CD1c-positive myeloid dendritic cell (primary cell): ENCODE results near the gene IRF2BPL.

Experiments
- DNase-seq: peaks from one replicate; pipeline ENCODE4 v3.0.0-alpha.2; 2016; ENCODE audit errors: extremely low spot score

IRF2BPL gene

DNA sequence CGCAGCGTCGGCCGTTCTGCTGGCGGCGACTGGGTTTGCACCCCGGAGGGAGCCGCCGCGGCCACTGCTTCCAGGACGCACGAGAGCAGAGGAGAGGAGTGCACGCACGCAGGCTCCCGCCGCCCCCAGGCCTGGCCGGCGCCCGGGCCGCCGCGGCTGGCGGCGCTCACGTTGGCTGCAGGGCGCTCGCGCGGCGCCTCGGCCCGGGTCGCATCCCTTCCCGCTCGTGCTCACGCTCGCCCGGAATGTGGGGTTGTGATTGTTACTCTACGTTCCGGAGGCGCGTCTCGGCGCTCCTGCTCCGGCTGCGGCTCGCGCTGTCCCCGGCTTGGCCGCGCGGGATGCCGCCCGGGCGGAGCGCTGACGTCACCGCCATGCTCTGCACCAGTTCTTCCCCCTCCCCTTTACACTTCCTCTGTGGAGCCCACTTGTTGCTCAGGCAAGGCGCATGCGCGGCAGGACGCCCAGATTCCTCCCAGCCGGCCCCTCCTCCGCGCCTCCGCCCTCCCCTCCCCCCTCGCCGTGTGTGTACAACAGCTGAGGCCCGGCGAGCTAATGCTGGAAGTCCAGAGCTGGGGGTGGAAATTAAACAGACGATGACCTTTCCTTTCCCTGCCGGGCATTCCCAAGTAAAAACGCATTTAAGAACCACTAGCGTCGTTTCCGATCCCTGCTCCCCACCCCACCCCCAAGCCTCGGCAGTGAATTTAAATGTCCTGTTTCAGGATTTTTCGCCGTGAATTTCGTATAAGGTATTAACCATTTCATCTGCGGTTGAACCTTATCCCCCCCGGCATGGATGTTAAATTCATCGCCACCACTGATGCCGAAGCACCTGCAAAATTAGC, at the start of gene IRF2BPL:
IRF2BPL (minus strand) TSS at position 325 of the 848 bp plus-strand sequence. CDS start 916 bp downstream, outside the sequence.
- peak; percentile 97 for DNase-seq

DNA sequence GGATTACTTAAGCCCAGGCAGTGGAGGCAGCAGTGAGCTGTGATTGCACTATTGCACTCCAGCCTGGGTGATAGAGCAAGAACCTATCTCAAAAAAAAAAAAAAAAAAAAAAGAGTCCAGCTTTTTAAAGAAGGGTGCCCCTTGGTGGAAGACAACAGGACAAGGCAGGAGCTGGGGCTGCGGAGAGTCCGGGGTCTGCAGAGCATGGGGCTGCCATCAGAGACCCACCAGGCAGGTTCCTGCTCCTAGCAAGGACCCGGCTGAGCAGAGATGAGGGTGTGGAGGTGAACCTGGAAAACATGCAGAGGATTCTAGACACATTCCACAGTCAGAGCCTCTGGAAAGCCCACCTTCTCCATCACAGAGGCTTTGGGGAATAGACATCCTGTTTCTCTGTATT, 48.5 kb upstream of the IRF2BPL start:
- no peak for DNase-seq

DNA sequence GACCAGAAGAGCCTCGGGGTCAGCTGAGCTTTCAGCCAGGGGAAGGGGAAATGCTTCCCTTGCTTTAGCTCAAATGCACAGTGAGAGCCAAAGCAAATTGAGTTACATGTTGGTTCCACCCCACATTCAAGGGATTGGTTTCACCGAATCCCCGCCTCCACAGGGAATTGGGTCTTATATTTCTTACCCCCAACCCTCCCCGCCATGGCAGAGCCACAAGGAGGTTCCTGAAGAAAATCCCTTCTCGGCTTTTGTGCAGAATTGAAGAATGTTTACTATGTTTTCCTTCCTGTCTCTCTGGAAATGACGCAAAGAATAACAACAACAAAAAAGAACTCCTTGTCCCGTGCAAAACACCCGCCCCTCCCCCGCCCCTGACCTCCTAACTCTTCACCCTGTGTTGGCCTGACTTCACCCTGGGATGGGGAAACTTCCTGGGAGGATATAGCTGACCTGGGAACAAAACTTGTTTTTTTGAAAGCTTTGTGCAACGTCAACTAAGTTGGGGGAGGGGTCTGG, 47.7 kb upstream of the IRF2BPL start:
- DNase-seq = no peak

DNA sequence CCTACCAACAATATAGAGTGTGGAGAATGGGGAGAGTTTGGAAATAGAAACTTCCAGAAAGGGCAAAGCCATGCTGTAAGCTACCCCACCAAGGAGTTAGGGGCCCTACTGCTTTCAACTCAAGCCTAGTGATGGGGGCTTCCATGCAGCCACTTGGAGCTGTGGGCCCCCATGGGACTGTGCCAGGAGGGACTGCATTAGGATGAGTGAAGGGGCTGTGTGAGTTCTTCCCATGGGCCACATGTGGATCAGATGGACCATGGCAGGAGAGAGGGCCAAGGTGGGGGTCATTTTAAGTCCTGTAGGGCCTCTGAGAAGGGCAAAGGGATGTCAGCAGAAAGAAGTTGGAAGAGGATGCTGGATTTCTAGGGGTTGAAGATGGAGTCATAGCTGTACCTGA, 46.5 kb upstream of the IRF2BPL start:
- DNase-seq = no peak

DNA sequence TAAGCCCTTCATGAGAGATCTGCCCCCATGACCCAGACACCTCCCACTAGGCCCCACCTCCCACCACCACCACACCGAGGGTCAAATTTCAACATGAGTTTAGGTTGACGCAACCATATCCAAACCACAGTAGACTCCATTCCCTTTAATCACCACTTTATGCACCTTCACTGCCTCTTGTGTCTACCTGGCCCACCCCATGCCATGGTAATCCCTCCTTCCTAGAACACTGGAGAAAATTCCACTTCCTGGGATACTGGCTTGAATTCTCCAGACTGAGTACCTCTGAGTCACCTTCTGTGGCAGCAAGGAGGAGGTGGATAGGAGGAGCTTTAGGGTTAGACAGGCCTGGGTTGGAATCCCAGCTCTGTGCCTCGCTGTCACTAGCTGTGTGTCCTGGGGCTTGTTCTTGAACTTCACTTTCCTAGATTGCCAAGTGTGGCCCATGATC, 43.5 kb upstream of the IRF2BPL start:
- DNase-seq = no peak

DNA sequence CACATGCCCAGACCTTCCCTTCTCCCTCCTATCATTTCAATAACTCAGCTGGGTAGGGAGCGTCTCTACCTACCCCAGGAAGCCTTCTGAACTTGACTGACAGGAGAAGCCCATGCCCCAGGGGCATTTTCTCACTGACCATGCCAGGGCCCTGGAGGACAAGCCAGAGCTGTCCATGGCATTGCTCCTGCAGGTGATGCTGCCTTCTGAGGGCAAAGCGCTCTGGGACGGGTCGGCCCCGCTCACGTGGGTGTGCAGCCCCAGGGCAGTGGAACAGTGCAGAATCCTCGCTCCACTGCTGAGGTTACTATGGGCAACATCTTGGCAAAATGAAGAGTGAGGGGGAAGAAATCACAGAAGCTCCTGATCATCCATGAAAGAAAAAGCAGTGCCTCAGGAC, 41.0 kb upstream of the IRF2BPL start:
- no peak for DNase-seq

DNA sequence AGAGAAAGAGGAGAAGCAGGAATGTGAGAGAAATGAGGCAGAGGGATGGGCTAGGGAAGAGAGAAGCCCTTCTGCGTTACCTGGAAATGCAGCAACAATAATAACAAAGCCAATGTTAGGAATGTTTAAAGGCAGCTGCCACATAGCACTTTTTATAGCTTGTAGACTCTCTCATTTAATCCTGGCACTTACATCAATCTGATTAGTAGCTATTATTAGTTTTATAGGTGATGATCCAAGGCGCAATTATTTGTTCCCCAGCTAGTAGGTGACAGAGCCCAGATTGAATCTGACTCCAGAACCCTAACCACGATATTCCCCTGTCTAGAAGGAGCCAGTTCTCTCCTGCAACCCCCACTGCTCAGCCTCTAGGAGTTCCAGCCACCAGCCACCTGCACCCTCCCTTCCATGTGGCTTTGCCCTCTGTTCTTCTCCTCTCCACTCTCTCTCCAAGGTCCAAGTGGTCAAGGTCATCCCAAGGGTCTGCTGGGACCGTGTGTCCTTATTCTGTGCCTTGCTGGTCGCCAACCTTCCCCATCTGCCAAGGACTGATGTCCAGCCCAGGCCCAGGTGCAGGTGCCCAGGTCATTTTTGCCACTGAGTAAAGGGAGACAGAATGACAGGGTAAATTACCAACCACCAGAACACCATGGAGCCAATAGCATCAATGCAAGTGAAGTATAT, 40.2 kb upstream of the IRF2BPL start:
- DNase-seq = no peak

DNA sequence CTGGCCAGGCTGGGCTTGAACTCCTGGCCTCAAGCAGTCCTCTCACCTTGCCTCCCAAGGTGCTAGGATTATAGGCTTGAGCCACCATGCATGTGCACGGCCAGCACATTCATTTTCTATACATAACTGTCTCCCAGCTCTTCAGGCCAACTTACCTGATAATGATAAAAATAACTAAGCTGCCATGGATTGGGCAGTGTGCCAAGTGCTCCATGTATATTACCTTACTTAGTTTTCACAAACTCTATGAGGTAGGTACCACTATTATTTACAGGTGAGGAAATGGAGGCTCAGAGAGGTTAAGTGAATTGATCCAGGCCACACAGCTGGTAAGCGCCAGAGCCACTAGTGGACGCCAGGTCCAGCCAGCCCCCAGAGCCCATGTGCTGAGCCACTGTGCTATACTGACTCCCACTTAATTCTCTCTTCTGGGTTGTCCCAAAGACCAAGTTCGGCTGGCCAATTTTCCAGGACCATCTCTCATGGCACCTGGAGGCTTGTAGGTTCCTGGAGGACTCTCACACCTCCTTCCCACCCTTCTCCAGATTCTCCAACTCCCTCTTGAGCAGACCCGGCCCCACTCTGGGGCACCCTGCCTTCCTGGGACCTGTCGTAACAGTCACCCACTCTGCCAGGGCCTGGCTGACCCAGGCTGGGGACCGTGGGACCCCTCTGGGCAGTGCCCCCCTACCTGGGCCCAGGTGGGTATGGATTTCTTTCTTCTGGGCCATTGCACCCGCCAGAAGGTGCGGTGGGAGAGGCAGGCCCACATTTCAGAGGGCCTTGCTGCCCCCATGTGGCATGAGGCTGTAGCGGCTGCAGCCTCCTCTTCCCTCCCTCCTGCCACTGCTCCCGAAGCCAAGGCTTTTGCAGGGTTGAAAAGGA, 39.4 kb upstream of the IRF2BPL start:
- peak; percentile 61 for DNase-seq

DNA sequence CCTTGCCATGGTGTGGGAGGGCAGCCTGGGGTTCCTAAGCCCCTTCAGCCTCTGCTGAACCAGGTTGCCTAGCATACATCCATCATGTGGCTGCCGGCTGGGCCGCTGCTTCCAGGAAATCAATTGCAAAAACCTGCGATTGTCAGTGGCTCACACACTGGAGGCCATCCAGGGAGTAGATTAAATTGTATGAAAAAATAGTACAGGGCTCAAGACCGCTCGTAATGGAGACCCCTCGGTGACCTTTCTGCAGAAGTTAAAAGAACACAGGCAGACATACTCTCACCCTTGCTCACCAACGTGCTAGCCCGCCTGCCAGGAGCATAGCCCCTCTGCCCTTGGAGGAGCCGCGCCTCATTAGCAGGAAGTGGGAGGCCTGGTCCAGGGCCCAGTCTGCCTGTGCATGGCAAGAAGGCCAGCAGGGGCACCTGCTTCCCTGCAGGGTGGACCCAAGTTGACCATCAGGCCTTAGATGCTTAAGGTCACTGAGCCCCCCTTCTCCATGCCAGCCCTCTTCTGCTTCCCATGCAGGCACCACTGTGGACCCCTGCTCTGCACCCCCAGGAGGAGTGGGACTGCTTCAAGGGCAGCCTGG, 38.2 kb upstream of the IRF2BPL start:
- DNase-seq = no peak

DNA sequence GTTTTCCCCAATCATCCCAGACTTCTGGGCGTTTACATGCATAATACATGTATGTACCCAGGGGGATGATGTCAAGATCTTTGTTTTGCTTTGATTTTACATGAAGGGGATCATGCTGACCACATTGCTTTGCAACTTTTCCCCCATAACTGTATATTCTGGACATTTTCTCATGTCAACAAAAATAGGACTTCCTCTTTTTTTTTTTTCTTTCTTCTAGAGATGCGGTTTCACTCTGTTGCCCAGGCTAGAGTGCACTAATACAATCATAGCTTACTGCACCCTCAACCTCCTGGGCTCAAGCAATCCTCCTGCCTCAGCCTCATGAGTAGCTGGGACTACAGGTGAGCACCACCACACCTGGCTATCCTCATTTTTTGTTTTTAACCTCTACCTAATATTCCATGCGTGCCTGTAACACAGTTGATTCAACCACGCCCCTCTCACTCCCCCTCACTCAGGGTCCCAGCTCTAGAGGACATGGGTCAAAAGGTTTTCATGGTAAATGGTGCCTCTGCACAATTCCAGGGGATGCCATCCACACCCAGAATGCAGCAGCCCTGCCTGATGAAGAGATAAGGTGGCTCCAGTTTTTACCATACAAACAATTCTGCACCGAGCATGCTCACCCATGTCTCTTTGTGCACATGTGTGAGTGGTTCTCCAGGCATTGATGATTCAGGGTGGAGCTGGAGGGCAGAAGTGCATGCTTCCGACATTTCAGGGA, 37.5 kb upstream of the IRF2BPL start:
- no peak for DNase-seq

DNA sequence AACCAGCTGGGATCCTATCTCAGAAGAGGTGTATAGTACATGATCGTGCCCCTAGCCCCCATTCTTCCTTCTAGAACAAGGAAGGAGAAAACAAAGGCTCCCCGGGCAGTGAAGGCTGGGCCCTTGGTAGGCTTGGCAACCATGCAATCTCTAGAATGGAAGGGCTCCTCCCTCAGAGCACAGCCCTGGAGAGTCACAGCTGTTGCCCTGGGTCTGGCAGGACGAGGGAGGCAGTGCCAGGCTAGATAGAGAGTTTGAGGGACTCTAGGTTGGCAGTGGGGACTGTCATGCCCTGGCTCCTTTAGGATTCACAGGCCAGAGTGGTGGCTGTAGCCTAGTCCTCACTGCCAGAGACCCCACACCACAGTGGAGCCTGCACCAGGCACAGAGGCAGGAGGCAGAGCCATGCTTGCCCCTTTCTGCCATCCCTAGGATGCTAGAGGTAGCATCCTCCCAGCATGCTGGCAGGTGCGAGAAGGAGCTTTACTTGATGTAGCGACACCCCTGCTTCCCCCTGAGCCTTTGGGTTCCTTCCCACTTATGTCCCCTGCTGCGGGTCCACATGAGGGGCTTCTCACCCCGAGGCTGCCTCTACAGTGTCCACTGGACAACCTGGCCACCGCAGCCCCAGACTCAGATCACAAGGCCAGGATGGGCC, 36.1 kb upstream of the IRF2BPL start:
- no peak for DNase-seq

DNA sequence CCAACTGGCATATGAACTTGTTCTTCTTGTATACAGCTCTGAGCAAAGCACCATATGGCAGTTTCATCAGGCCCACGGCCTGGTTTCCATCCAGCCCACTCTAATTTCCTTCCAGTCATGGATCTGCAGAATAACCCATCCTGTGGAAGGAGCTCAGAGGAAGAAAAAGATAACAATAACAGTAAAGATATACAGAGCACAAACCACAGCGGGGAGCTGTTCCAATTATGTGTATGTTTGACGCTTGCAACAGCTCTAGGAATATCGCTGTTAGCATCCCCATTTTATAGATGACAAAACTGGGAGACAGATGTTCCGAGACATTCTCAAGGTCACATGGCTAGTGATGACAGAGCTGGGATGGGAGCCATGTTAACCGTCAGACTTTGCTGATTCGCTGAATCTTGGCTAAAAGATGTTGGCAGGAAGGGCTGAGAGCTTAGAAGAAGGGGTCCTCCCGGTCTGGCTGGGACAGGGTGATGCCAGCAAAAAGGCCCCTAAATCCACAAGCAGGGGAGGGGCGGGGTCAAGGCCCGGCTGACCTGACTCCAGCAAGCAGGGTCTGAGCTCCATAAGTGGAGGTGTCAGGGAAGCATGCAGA, 35.2 kb upstream of the IRF2BPL start:
- DNase-seq = no peak

DNA sequence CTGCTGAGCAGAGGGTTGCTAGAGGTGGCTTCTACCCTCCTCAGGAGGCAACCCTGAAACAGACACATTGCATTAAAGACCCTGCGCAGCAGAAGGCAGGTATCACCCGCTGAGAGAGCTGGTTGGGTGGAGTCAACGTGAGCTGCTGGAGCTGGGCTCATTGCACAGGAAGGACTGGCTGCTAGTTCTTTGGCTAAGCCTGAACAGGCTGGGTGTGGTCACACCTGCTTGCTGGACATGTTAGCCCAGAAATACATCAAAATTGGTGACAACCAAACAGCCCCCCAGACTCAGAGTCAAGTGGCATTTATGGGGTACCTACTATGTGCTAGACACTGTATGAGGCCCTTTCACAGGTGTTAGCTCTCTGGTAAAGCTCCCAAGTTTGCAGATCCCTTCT, 33.8 kb upstream of the IRF2BPL start:
- no peak for DNase-seq

DNA sequence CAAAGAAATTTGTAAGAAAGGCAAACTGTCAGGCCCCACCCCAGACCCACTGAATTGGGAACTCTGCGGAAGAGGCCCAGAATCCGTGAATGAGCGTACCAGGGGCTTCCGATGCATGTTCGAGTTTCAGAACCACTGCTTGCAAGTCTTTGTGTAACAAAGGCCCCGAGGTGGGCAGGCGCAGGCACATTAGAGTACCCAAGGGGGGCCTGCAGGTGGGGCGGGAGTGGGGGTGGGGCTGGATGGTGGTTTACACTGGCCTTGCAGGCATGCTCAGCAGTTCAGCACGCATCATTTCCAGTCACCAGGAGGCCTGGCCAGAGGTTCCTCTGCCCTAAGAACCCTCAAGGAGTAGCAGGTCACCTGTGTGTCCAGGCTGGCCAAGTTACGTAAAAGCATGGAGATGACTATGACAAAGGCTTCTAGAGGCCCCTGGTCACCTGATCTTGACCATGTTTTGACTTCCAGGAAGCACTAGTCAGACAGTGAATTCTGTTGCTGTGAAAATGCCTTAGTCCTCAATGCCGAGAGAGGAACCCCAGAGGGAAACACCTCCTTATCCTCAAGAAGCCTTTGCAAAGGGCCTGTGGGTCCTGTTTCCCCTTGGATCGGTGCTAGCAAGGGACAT, 33.2 kb upstream of the IRF2BPL start:
- no peak for DNase-seq

DNA sequence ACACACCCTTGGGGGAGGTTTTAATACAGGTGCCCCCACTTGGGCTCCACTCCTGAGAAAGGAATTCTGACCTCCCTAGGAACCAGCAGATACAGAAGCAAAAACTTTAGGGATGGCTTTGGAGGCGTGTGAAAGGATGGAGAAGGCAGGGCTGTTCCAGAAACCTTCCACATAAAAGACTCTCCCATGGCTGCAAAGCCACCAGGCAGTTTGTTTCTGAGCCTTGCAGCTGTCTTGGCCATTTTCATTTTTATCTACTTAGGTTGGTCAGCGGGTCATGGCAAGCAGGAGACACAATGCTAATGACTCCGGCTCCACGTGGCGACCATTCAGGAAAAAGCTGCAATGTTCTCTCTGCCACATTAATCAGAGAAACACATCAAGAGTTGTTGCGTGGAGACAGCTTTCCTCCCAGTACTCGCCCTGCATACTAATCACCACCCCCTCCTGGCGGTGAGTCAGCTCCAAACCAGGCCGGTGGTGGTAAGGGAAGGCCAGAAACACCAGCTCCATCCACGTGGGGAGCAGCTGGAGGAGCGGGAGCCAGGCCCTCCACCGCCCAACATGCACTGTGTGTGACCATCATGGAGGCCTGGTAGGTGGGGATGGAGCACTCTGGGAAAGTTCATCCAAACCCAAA, 30.9 kb upstream of the IRF2BPL start:
- peak; percentile 67 for DNase-seq

DNA sequence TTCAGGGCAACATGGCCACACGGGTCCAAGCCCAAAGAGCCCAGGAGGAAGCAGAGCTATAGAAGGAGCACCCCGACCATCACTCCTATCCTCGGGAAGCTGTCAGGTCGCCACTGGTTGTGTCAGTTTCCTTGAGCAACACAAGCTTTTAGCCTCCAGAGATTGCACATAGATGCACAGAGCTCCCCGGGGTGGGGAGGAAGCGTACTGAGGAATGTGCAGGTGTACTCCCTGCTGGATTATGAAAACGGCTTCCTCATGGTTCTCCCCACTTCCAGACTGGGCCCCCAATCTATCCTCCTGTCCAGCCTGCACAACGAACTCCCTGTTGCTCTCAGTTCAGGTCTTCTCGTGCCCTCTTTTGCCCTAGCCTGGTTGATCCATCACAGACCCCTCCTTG, 30.3 kb upstream of the IRF2BPL start:
- DNase-seq = no peak

DNA sequence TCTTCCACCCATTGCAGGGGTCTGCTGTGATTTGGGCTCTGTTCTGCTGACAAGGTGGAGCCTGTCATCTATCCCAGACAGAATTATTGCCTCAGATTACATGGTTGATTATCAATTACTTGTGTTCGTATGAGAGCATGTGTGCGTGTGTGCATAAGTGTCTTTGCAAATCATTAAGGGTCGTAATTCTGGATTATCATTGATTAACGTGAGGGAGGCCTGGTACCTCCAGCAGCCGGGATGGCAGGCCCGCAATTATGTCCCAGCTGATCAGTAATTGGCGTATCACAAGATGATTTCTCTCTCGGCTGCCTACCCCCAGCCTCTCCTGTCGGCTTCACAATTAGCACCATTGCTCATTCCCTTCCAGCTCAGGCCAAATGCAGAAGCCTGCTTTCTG, 29.6 kb upstream of the IRF2BPL start:
- DNase-seq = no peak

DNA sequence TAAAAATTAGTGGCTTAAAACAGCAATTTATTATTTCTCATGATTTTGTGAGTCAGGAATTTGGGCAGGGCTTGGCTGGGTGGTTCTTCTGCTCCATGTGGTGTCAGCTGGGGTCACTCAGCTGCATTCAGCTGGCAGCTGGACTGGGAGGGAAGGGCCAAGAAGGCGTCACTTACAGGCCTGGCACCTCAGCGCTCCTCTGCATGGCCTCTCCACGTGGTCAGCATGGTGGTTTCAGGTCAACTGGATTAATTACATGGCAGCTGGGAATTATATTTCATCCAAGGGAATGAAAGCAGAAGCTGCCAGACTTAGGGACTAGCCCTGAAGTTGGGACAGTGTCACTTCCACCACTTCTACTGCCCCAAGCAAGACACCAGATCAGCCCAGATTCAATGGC, 27.5 kb upstream of the IRF2BPL start:
- DNase-seq = no peak

DNA sequence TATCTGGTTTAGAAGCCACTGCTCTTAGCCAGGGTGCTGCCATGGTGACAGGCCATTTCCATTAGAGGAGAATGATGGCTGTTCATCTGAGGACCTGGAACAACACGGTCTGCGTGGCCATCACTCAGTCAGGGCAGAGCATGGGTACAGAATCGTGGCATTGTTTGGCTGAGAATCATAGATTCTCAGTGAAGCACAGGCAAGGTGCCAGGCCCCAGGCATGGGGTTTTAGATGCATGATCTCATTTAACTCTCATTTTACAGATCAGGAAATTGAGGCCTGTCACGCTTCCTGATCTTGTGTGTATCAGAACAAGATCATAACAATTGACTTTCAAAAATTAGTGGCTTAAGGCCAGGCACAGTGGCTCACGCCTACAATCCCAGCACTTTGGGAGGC, 26.8 kb upstream of the IRF2BPL start:
- no peak for DNase-seq
